ENCODE data around the gene WDFY4.
A peak's percentile ranks its signal among the peaks of the same experiment; 100 is the strongest.

Gene WDFY4

DNA sequence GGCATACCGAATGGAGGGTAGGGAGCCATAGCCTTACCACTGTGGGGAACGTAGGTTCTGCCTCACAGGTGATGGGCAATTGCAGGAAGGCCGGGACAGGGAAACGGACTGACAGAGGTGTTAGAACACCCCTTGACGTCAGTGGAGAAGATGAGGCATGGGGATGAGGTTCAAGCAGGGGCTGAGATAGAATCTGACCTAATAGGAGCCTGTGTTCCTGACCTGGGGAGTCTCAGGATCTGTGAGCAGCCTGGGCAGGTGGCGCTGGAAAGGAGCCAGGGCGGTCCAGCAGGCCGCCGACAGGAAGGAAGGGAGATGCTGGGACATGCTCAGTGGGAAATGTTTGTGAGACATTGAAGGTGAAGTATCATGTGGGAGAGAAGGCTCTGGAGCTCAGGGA is 109.4 kb downstream of the WDFY4 start:
- DNase-seq = no peak

DNA sequence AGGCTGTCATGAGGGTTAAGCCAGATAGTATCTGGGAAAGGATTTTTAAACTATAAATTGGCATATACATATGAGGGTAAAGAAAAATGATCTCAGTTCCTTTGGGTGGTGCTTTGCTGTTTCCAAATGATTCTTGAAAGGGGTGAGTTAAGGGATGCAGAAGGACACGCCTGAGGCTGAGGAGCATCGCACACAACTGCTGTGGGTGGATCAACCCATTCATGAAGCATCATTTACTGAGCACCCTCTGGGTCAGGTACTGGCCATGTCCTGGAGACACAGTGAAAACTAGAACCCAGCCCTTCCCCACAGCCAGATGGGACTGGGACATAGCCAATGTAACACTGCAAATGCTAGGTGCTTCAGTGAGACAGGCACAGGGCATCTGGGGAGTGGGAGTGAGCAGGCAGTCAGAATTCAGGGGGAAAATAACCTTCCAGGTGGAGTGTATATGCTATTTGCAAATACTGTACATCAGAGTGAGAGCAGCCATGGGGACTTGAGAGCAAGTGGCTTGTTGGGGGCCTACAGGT is 112.1 kb downstream of the WDFY4 start:
- DNase-seq = no peak

DNA sequence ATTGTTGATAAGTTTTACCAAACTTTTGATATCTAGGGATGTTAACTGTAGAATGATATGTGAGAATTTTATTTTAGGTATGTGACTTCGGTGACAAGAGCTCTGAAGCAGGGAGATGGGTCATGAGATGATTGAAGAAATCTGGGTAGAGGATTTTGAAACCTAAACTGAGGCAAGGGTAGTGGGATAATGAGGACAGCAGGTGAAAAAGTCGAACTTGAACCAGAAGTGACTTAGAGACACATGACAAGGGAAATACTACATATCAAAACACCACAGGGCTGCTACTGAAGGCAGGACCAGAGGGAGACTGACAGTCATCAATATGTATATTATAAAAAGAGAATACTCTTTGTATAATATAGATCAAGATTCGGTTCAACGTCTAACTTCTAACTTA is 113.2 kb downstream of the WDFY4 start:
- peak; percentile 79 for DNase-seq

DNA sequence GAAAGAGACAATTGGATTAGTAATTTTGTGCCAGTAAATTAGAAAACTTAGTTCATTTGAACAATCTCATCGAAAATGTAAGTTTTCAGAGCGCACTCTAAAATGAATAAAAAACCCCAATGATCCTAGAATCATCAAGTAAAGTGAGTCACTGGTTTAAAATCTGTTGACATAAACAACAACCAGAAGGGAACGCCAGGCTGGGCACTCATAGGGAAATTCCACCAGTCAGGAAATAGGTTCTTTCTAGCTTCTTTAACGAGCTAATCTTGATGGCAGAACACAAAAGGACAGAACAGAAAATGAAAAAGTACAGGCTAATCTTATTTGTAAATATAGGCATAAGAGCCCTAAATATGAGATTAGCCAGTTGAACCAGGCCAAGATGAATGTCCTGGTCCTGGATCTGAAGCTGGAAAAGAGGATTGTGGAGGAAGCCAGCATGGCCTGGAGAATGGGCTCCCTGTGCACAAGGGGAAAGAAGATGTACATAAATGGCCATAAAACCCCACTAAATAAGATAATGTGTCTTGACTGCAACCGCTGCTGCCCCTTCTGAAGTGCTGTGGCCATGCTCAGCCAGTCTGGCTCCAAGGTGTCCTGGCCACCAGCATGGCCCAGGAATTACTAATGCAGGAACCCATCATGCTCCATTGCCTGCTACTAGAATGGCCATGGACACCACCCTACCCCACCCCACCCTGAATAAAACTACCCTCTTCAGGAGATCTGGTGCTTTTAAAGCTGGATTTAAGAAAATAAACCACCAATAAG is 114.0 kb downstream of the WDFY4 start:
- DNase-seq = peak; percentile 89

DNA sequence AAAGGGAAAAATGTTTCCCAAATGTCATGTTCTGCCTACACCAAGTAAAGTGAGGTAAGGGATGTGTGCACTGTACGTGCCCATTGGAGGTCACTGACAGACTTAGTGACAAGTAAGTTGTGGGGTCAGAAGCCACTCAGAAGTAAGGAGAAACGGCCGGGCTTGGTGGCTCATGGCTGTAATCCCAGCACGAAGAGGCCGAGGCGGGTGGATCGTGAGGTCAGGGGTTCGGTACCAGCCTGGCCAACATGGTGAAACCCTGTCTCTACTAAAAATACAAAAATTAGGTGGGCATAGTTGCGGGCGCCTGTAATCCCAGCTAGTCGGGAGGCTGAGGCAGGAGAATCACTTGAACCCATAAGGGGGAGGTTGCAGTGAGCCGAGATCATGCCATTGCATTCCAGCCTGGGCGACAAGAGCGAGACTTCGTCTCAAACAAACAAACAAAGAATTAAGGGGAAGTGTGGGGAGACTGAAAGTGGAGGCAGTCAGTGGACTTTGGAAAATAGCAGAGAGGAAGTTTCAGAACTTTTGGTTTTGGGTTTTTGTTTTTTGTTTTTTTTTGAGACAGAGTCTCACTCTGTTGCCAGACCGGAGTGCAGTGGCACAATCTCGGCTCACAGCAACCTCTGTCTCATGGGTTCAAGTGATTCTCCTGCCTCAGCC is 114.8 kb downstream of the WDFY4 start:
- DNase-seq = peak; percentile 91

DNA sequence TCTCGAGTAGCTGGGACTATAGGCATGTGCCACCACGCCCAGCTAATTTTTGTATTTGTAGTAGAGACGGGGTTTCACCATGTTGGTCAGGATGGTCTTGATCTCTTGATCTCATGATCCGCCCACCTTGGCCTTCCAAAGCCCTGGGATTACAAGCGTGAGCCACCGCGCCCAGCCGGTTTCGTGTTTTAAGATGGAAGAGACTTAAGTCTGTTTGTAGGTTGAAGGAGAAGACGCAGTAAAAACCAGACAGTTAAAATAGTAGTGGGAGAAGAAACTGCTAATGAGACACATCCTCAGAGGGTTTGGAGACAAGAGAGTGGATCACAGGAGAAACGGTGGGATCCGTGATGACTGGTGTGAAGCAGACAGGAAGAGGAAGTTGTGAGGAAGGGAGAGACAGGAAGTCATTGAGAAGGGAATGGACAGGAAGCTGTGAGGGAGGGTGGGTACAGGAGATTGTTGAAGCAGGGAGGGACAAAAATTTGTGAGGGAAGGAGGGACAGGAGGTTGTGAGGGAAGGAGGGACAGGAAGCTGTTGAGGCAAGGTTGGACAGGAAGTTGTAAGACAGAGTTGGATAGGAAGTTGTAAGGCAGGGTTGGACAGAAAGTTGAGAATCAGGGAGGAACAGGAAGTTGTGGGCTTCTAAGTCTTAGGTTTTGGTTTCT is 115.5 kb downstream of the WDFY4 start:
- peak; percentile 93 for DNase-seq

DNA sequence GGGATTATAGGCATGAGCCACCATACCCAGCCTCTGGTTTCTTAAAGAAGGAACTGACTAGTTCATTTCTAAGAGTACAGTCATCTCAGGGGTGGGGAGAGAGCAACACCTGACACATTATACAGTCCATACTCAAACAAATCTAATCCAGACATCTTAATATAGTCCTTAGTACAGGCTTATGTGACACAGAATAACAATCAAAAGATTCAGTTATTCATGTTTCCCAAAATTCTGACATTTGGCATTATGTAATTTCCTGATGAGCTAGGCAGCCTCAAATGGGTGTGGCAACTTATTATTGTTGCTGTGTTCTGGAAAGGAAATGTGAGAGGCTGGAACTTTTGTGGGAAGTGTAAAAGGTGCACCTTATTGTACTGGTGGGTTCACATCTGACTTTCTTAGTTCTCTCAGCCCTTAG is 116.3 kb downstream of the WDFY4 start:
- peak; percentile 88 for DNase-seq

DNA sequence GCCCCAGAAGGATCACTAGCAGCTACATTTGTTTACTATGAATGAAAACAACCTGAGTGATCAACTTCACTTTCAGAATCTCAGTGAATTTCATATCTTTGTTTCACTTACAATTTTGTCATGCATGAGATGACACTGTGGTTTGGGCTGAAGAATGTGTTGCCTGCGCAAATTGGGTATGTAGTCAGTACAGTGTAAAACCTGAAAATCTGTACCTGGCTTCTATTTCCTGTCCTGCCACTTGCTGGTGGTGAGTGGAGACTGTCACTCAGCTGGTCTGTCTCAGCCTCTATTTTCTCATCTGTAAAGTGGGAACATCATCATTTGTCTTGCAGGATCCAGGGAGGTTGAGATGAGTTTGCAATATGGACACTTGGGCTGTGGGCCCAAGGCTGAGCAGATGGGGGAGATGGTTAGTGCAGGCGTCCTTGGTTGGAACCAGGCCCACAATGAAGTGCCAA is 118.0 kb downstream of the WDFY4 start:
- DNase-seq = peak; percentile 29

DNA sequence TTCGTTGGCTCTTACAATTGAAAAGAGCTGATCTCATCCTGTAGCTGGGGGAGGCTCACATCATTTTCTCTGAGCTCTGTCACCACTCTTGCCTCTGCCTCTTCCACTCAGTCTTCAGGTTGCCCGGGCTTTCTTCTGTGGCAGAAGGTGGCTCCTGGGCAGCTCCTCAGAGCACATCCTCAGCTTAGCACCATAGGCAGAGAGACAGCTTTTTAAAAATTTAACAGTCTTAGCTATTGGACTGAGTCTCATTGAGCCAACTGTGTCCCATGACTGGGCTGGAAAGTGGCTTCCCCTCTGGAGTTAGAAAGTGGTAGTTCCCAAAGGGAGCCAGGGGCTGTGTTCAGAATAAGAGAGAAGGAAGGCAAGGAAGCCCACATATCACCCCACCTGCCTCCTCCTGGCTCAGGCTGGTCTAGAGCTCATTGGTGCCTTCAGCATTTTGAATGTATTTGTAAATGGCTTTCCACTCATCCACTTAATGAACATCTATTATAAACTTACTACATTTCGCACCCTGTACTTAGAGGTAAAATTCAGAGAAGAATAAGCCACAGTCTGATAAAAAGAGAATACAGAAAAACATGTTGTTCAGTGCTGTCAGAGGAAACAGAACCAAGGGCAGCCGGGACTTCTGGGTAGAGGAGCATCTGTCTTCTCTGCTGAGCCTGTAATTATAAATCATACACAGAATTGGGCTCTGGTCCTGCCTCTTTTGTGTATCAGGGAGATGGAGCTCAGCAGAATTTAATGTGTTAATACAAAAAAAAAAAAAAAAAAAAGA is 119.3 kb downstream of the WDFY4 start:
- peak; percentile 58 for DNase-seq

DNA sequence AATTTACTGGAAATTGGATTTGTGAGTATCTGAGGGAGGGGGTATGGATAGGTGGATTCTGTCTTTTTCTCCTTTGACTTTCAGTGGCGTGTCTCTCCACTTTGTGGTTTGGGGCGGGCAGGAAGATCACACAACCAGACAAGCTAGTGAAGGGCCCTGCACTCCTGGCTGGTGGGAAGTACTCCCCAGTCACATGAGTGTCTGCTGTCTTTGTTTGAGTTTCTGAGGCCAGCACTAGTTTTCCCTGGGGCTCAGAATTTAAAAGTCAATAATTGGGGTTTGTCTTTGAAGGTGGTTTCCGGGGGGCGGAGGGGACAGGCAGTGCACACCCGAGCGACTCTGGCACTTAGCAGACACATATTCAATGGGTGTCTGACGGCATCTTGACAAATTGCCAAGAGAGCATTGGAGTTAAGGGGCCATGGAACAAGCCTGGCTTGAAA is 120.1 kb downstream of the WDFY4 start:
- DNase-seq = peak; percentile 38

DNA sequence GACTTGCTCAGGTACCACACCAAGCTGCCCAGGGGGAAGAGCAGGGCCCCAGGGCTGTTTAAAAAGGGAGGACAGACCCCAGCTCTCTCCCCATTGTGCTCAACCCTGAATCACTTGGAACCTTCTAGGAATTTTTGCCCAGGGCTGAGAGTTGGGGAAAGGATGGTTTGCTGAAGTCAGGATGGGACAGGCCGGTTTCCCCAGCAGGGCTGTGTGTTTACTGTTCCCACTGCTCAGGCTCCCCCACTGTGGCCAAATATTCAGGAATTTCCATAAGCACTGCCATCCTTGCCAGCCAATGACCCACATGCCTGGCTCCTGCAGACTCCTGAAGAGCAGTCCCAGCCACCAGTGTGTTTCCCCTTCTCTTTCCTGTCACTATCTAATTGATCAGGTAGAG is 120.7 kb downstream of the WDFY4 start:
- DNase-seq = no peak

DNA sequence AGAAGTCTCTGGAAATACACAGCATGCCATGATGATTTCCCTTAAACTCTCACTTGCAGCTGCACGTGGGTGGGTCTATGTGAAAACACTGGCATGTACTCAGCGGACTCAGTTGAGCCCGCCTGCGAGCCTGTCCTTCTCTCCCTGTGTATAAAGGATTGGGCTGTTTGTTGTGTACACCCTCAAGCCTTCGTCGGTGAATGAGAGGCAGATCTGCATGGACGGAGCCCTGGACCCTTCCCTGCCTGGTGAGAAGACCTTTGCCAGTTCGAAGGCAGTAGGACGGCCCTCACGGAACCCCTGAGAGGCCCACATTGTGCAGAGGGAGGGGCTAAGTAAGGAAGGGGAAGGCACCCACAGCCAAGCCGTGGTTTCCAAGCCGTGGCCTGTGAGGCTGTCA is 121.2 kb downstream of the WDFY4 start:
- DNase-seq = no peak

DNA sequence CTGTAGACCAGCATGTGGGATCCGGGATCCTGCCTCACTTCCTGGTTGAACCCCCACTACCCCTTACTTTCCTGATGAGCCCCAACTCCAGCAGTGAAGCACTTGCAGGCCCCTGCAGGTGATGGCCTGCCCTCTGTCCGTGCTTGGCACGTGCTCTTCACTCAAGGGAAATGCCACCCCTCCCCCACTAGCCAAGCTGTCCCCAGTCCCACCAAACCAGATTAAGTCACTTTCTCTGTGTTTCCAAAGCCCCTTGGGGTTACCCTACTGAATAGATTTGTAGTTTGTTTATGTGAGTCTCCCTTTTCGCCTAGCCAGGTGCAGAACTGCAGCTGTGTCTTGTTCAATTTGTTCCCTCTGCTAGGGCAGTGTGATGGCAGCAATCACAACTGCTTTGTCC is 121.7 kb downstream of the WDFY4 start:
- no peak for DNase-seq

DNA sequence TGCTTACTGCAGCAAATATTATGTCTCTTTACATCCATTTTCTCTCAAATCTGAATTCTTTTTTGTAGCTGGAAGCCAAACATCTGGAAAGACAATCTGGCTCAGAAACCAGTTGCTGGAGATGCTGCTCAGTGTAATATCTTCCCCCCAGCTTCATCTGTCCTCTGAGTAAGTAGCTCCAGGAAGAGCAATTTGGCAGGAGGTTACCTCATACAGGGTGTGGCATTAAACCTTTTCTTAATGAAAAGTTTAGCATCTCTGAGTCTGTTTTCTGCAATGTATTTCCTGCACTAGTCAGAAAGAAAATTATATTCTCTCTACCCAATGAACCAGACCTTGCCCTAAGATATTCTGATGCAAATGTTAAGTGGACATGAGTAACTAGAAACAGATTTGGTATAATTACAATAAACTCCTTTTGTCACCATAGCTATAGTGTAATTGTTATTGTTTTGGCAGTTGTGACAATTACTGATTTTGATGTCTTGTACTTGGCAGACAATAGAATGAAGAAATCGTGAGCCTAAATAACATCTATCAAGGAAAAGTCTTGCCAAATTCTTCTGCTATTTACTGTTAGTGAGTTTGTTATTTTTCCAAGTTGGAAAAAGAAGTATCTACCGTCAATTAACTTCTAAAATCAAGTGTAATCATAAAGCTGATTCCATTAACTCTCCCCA is 123.3 kb downstream of the WDFY4 start:
- DNase-seq = no peak

DNA sequence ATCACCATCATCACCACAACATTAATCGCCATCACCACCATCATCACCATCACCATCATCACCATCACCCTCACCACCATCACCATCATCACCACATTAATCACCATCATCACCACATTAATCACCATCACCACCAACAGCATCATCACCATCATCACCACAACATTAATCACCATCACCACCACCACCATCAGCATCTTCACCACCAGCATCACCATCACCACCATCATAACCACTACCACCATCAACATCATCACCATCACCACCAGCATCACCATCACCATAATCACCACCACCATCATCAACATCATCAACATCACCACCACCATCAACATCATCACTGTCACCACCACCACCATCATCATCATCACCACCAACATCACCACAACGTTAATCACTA is 124.6 kb downstream of the WDFY4 start:
- no peak for DNase-seq

DNA sequence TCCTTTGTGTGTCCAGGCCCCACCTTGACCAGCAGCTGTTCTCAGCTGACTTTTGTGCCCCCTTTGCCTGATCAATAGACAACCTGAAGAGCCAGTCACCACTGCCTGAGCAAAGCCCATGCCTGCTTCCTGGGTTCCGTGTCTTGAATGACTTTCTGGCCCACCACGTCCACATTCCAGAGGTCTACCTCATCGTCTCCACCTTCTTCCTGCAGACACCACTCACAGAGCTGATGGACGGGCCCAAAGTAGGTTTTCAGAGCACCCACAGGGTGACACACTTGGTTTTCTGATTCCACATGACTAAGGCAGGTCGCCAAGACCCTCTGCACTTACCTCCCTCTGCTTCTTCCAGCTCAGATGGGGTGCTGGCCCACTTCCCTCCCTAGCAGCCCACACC is 126.8 kb downstream of the WDFY4 start:
- no peak for DNase-seq

DNA sequence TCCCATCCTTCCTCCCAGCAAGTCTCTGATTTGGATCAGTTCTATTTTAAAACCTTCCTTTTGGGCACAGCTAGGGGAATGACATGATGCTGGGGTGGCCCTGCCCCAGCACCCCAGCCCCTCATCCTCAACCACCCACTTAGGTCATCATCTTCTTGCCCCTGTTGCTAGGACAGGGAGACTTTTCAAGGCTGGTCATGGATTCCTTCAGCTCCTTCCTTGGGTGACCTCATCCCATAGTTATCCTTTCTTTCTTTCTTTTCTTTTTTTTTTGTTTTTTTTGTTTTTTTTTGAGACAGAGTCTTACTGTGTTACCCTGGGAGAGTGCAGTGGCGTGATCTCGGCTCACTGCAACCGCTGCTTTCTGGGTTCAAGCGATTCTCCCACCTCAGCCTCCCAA is 127.2 kb downstream of the WDFY4 start:
- DNase-seq = no peak

DNA sequence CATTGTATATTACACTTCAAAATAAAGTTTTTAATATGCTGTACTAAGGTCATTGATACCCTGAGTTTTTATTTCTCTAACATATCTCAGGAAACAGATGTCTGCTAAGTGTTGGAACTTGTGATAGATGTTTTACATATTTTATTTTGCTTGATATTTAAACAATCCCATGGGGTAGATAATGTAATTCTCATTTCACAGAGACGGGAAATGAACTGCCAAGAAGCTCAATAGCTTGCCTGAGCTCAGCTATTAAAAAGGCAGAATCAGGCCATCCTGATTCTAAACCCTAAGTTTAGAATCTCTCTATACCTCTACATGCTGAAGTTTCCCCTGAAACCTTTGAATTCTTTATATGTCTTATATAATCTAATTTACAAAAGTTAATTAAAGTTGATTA is 128.6 kb downstream of the WDFY4 start:
- DNase-seq = no peak

DNA sequence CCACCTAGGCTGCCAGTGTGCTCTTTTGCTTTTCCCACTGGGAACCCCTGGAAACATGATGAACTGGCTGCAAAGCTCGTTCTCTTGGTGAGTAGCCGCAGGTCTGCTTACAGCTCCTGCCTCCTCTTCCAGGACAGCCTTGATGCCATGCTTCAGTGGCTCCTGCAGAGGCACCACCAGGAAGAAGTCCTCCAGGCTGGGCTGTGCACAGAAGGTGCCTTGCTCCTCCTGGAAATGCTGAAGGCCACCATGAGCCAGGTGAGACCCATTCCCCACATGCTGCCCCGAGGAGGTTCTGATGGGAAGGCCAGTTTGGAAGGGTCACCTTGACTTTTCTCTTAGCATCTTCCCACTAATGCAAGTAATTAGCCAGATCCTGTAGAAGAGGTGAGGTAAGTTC is 129.2 kb downstream of the WDFY4 start:
- no peak for DNase-seq

DNA sequence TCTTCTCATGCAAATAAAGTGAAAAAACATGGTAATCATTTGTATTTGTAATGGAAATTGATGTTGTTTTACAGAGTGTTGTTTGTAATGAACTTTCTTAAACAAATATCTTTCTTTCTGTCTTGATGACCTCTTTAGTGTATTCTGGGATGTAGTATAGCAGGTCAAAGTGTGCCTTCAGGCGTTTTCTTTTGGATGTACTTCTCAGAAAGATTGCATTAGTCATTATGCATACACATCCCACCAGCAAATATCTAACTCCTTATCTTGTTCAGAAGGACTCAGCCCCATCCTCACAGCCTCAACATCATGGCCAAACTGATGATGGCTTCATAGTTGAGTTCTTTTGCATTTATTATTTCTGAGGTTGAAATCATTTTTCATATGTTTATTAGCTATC is 130.3 kb downstream of the WDFY4 start:
- DNase-seq = no peak

DNA sequence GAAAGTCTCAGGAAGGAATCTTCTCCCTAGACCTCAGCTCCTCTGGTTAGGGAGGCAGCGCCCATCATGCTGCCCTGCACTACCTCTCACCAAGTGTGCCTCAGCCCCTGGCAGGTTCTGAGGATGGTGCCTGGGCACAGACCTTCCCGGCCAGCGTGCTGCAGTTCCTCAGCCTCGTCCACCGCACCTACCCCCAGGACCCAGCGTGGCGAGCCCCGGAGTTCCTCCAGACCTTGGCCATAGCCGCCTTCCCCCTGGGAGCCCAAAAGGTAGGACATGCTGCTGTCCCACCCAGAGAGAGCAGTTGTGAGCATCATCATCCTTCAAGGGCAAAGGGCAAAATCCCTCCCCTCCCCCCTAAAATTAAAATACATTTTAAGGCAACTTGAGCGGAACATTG is 132.5 kb downstream of the WDFY4 start:
- no peak for DNase-seq

DNA sequence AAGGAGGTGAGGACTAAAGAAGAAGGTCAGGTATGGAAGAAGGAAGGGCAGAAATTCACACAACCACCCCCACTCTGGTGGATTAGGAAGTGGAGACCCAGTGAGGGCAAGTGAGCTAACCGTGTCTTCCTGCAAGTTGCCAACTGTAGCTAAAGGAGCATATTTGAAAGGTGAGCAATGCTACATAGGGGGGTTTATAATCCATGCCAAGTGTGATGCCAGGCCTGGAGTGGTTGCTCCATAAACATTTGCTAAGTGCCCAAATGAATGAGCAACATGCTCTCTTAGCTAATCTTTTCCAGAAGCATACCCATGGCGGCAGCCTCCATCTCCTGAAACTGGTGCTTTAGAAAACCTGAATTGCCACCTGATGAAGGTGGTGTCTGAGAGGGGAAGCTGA is 133.4 kb downstream of the WDFY4 start:
- no peak for DNase-seq
